ENCODE results near the gene F7. TPM values are rescaled to one million over a fixed set of nuclear protein-coding genes. Genes with fewer than 3 reads are reported as not detected.

F7 gene
- total and polyA plus RNA-seq, 2 of the 4 experiments (the other 2 are of a cell fraction): under 0.01 to 0.07 TPM

DNA sequence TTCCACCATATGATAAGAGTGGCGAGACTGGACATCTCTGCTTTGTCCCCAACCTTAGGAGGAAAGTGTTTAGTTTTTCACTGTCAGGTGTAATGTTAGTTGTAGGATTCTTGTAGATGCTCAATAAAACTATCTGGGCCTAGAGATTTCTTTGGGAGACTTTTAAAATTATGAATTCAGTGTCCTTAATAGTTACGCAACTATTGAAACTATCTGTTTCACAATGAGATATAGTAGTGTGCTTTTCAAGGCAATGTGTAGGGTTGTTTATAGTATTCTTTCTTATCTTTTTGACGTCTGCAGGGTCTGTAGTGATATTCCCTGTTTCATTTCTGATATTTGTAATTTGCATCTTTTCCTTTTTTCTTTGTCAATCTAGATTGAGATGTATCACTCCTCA is 33.2 kb upstream of the F7 start:
- WGBS, 2 experiments (ENCODE audit: extremely low coverage in 2 of 2, insufficient read length in 1 of 2): no CpG with 5 or more reads among the region's 3 CpGs
- Histone ChIP-seq H3K56ac (ENCODE audit: extremely low read depth, insufficient read depth, low read length) (no peak overlapping the region), H3K4me1 (ENCODE audit: control insufficient read depth, insufficient read depth, low read length) (no peaks in the 10 kb centered on the region), H3K9ac (ENCODE audit: low read depth, low read length) (no peak overlapping the region), H2BK5ac (ENCODE audit: low read depth, low read length, poor library complexity, severe bottlenecking) (no peak overlapping the region), H2BK20ac (ENCODE audit: low read depth, low read length) (no peak overlapping the region), H3K14ac (replicated peaks; ENCODE audit: low read depth, low read length) (no peak overlapping the region), H3K27me3 (ENCODE audit: control insufficient read depth, insufficient read depth, low read length) (peaks cover 22% of the 10 kb centered on the region), H3K9me1 (ENCODE audit: insufficient read depth, low read length) (no peaks in the 10 kb centered on the region), H3K18ac (ENCODE audit: low read depth, low read length) (no peak overlapping the region), H4K5ac (ENCODE audit: low read depth, low read length) (no peak overlapping the region), H3K4me2 (ENCODE audit: low read depth, low read length) (no peak overlapping the region), H3K4me3 (ENCODE audit: insufficient read depth, low read depth, low read length) (no peak overlapping the region), H3K23ac (ENCODE audit: low read depth, low read length) (no peak overlapping the region), H2AFZ (replicated peaks; ENCODE audit: low read length, poor library complexity) (no peak overlapping the region), H4K20me1 (ENCODE audit: insufficient read depth, low read length) (no peaks in the 10 kb centered on the region), H2AK5ac (ENCODE audit: low read depth, low read length) (no peak overlapping the region), H3K27ac (ENCODE audit: insufficient read depth, low read length) (no peak overlapping the region), H4K8ac (ENCODE audit: low read depth in 2 of 2, low read length in 2 of 2) (no peak overlapping the region), H2BK120ac (ENCODE audit: low read depth, low read length) (no peak overlapping the region), H2AK9ac (replicated peaks; ENCODE audit: low read depth, low read length, poor library complexity) (no peak overlapping the region), H3K4ac (ENCODE audit: low read depth, low read length) (no peak overlapping the region), H3K79me1 (ENCODE audit: low read depth in 1 of 2, low read length in 2 of 2) (no peaks in the 10 kb centered on the region), H3K36me3 (ENCODE audit: control insufficient read depth, insufficient read depth, low read length) (no peaks in the 10 kb centered on the region), H2BK15ac (ENCODE audit: low read depth, low read length) (no peak overlapping the region), H4K91ac (ENCODE audit: insufficient read depth, low read depth, low read length) (no peak overlapping the region), H3K9me3 (ENCODE audit: control insufficient read depth, insufficient read depth, low read length) (no peaks in the 10 kb centered on the region)
- ATAC-seq (ENCODE audit: low read depth) (no peak), DNase-seq (no peak)
- TF ChIP-seq CEBPB (IDR thresholded peaks at IDR 0.05; ENCODE audit: low read depth, low read length): peak; percentile 80
- no peak for TF ChIP-seq RAD21 (IDR thresholded peaks at IDR 0.05; ENCODE audit: low read length)
- TF ChIP-seq, protein P1, sequence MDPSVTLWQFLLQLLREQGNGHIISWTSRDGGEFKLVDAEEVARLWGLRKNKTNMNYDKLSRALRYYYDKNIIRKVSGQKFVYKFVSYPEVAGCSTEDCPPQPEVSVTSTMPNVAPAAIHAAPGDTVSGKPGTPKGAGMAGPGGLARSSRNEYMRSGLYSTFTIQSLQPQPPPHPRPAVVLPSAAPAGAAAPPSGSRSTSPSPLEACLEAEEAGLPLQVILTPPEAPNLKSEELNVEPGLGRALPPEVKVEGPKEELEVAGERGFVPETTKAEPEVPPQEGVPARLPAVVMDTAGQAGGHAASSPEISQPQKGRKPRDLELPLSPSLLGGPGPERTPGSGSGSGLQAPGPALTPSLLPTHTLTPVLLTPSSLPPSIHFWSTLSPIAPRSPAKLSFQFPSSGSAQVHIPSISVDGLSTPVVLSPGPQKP (IDR thresholded peaks at IDR 0.05; ENCODE audit: borderline replicate concordance, low read depth, low read length): no peak
- TF ChIP-seq, protein P2, sequence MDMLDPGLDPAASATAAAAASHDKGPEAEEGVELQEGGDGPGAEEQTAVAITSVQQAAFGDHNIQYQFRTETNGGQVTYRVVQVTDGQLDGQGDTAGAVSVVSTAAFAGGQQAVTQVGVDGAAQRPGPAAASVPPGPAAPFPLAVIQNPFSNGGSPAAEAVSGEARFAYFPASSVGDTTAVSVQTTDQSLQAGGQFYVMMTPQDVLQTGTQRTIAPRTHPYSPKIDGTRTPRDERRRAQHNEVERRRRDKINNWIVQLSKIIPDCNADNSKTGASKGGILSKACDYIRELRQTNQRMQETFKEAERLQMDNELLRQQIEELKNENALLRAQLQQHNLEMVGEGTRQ (IDR thresholded peaks at IDR 0.05; ENCODE audit: low read depth, low read length): no peak
- TF ChIP-seq MXI1 (IDR thresholded peaks at IDR 0.05; ENCODE audit: borderline replicate concordance, low read depth, low read length): no peak
- CTCF ChIA-PET: interaction anchor here (0.6 kb wide), 1 partner anchor 146 kb away, joined by 3 read pairs; no protein-coding TSS in a partner anchor
- BruUV-seq (replicated peaks): no TSS peak
- in situ Hi-C loops (cut with MboI; ENCODE audit: low sequenced_read_pairs) (no loop called here), dilution Hi-C loops (cut with HindIII; ENCODE audit: low sequenced_read_pairs, unreplicated experiment) (no loop called here), intact Hi-C loops (cut with micrococcal nuclease) (no loop called here)
- POLR2A ChIA-PET (ENCODE audit: unreplicated experiment): interaction anchor here (0.5 kb wide), 1 partner anchor 162 kb away, joined by 3 read pairs; no protein-coding TSS in a partner anchor
